SKM-1 (cell line): ENCODE data around the gene AKAP9.
"Not testable (repeated sequence)": the region's sequence is repeated elsewhere in the genome, so short reads cannot be mapped to it uniquely, and the experiment has no call there.

Experiments used
- DNase-seq: peaks from one replicate; lab custom pipeline; 2025; ENCODE audit not compliant: unreplicated experiment; lab: John Stamatoyannopoulos, UW

Gene AKAP9

GRCh38 chr7:91940572-91941341, at the start of gene AKAP9:
AKAP9 (plus strand) TSS chr7:91940862; CDS start chr7:91941100, 238 bp downstream.
- no peak for DNase-seq

DNA sequence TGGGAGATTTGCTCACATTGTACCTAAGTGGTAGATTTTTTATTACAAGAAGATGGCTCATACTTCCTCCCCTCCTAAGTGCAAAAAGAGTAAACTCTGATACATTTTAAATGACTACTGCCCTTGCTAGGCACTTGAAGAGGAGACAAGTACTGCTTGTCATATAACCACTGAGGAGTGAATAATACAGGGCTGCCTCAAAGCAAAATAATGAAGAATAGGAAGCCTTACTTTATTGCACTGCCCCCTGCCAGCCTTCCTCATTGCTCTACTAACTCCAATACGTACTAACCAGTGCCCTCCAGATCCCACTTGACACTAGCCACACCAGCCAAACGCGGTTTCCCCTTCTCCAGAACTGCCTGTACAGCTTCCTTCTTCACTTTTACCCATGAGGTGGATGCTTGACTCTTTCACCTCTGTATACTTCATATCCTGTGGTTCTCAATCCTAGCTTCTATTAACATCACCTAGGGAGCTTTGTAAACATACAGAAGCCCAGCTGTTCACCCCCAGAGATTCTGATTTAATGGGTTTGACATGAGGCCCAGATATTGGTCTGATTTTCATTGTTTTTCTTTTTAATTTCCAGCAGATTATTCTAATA, 48.5 kb upstream of the AKAP9 start:
- no peak for DNase-seq

GRCh38 chr7:91892821-91893340, 47.8 kb upstream of the AKAP9 start:
- no peak for DNase-seq

DNA sequence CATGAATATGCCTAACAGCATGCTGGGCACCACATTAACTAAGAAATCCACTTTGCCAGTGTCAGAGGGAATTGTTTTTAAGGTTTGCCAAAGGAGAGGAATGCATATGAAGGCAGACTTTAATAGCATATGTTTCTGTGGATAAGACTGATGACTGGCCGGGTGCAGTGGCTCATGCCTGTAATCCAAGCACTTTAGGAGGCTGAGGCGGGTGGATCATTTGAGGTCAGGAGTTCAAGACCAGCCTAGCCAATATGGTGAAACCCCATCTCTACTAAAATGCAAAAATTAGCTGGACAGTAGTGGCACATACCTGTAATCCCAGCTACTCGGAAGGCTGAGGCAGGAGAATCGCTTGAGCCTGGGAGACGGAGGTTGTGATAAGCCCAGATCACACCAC, 47.0 kb upstream of the AKAP9 start:
- not testable (repeated sequence) for DNase-seq

DNA sequence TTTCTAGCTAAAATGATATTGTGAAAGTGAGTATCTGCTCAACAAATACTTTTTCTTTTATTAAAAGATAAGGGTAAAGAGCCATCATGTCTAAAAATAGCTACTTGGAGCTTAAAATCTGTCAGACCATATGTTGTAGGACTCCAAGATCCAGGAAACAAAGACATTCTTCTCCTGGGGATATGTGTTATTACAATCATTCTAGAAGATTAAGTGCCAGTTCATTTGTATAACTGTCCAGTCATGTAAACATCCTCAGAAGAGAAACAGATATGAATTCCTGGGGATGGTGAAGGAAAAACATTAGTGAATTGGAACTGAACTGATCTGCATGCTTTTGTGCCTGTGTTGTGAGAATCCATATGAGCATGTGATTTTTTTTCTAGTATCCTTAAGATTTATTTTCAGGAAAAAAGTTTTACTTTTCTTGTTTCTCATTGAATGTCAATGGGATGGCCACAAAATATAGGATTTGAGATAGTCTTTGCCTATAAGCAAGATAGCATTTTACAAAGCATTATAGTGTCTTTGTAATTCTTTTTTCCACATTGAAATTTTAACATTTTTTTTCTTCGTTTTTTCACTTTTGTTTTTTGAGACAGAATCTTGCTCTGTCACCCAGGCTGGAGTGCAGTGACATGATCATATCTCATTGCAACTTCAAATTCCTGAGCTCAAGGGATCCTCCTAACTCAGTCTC, 45.7 kb upstream of the AKAP9 start:
- DNase-seq = no peak

DNA sequence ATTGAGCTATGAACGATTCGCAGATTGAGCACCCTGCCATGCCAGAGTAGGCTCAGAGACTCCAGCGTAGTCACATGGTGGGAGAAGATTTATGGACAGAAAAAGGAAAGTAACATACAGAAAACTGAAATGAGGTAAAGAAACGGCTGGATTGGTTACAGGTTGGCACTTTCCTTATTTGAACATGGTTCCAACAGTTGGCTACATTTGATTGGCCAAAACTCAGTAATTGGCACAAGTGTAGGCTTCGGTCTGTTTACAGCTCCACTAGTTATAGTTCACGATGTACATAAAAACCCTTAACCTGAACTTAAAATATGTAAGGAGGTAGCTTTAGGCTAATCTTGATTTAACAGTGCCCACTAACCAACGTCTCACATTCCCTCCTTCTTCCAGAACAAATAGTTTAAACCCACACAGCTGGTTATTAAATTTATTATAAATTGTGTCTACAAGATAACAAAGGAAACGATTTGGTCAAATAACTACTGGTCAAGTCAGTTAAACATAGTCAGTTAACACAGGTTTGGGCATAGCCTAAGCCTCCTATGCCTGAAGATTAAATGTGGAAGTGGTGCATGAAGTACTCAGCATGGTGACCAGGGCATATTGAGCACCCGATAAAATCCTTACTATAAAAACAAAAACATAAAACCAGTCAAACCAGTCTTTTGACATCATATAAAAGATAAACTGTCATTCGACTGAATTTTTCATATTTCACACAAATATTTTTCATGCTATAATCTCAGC, 42.2 kb upstream of the AKAP9 start:
- DNase-seq = no peak

GRCh38 chr7:91899563-91899962, 41.1 kb upstream of the AKAP9 start:
- no peak for DNase-seq

GRCh38 chr7:91910171-91910570, 30.5 kb upstream of the AKAP9 start:
- DNase-seq = no peak

GRCh38 chr7:91911121-91911520, 29.5 kb upstream of the AKAP9 start:
- DNase-seq = no peak

- DNase-seq = no peak
Measured at GRCh38 chr7:91912494-91912893, 28.2 kb upstream of the AKAP9 start.

- DNase-seq = no peak
Measured at GRCh38 chr7:91913612-91914011, 27.1 kb upstream of the AKAP9 start.

GRCh38 chr7:91915401-91916050, 25.1 kb upstream of the AKAP9 start:
- no peak for DNase-seq

DNA sequence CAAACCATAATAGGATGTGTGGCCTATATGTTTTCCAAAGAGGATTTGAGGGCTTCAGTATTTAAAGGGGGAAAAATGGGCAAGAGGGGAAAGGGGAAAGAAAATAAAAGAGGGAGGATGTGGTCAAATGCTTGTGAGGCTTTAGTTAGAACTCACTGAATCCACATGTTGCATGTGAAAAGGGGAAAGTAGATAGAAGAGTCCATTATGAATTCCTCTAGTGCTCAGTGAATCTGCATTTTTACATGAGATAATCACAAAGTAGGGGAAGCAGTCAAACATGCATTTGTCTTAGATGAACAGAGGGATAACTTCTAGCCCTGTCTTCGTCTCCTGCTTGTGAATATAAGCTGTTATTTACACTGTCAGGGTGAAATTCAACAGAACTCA, 24.6 kb upstream of the AKAP9 start:
- DNase-seq = no peak

GRCh38 chr7:91918356-91918755, 22.3 kb upstream of the AKAP9 start:
- no peak for DNase-seq

DNA sequence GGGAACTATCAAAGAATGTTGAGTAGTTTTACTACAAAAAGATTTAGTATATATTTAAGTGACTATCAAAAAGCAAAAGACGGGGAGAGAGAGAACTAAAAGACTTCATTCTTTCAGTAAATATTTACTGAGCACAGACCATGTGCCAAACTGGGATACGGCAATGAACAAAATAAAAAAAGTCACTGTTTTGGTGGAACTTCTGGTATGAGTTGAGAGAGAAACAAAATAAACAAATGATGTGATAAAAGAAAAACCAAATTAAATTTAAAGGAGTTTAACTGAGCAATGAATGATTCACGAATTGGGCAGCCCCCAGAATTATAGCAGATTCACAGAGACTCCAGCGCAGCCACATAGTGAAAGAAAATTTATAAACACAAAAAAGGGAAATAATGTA, 17.8 kb upstream of the AKAP9 start:
- no peak for DNase-seq

DNA sequence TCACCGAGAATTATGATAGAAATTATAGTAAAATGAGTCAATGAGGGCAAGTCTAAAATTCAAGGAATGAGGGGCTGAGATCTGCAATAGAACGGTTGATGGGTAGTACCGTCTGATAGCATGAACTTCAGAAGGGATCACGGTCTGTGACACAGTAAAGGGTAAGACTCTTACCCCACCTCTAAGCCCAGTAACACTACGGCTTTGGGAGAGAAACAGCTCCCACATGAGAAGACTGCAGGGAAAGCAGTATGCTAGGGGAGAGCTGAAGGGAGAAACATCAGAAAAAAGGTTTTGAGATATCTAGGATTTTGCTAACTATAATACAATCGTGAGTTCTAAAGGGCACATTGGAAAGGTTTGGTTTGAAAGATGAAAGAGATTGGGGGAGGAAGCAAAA, 12.8 kb upstream of the AKAP9 start:
- DNase-seq = no peak

- DNase-seq = no peak
Measured at GRCh38 chr7:91929463-91929862, 11.2 kb upstream of the AKAP9 start.

- DNase-seq = peak; percentile 48
Measured at GRCh38 chr7:91940171-91940570, 491 bp upstream of the AKAP9 start.

- no peak for DNase-seq
Measured at GRCh38 chr7:91941450-91941849, 788 bp downstream of the AKAP9 start.

DNA sequence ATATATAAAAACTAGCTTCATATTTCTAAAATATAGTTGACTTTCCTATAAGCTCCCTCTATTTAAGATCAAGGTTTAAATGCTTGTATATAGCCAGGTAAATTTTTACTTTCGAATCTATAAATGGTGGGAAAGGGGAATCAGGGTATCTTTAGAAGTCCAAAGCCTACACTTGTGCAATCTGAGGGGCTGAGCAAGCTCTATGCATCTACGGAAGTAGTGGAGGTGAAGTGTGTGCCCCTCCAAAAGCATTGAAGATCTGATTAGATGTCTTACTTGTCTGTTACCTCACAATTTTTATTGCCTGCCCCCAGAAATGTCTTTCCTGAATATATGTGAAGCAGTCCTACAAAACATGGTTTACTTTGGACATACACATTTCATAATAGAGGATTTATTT, 1.6 kb downstream of the AKAP9 start:
- DNase-seq = no peak

DNA sequence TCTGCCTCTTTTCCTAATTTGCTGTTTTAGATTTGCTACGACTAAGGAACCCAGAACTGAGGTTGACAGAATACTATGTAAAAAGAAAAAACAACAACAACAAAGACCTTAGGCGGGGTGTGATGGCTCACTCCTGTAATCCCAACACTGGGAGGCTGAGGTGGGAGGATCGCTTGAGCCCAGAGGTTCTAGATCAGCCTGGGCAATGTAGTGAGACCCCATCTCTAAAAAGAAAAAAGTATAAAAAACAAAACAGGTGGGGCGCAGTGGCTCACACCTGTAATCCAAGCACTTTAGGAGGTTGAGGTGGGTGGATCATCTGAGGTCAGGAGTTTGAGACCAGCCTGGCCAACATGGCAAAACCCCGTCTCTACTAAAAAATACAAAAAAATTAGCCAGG, 4.3 kb downstream of the AKAP9 start:
- DNase-seq = not testable (repeated sequence)
